Left ventricle myocardium inferior (tissue), 1 donor: ENCODE measurements around the gene ZNF318. TPM values are rescaled to one million over a fixed set of nuclear protein-coding genes. Genes with fewer than 3 reads are reported as not detected.

Experiments used
- DNase-seq: peaks from one replicate; pipeline ENCODE4 v3.0.0-alpha.2; 2020
- H3K27ac ChIP-seq: fragments of 200-600 bp; replicated peaks from 2 replicates; pipeline ENCODE4 v1.8.0; 2021
- H3K27me3 ChIP-seq: fragments of 200-600 bp; 2 replicates; pipeline ENCODE4 v1.8.0; 2021; ENCODE audit warnings: low read depth
- H3K36me3 ChIP-seq: fragments of 200-600 bp; 2 replicates; pipeline ENCODE4 v1.8.0; 2021
- H3K4me1 ChIP-seq: fragments of 200-600 bp; 2 replicates; pipeline ENCODE4 v1.8.0; 2021
- H3K4me3 ChIP-seq: fragments of 200-600 bp; 2 replicates; pipeline ENCODE4 v1.8.0; 2021; ENCODE audit warnings: mild to moderate bottlenecking, moderate library complexity
- H3K9me3 ChIP-seq: fragments of 200-600 bp; replicated peaks from 2 replicates; pipeline ENCODE4 v1.8.0; 2021
- intact Hi-C: fragments of 100-400 bp; cut with micrococcal nuclease; formaldehyde crosslinking; loops from one replicate; pipeline ENCODE4 v1.11.0; 2022
- total RNA-seq: library from RNA; stranded (reverse); fragmentation: NEBNext Ultra II Directional; extraction: Animal tissue kit (Norgen Biotek cat#: 25700); gene quantifications from one replicate; pipeline ENCODE4 v1.2.1, GENCODE V29; 2021
- TF ChIP-seq, protein P1 (sequence below): fragments of 200-600 bp; IDR thresholded peaks from 2 replicates; pipeline ENCODE4 v1.8.0; 2021; ENCODE audit warnings: antibody characterized with exemption, mild to moderate bottlenecking, borderline replicate concordance
- donor health status: DM: no; HTN: yes; CAD: no; lungs with severe emphysema.

The ZNF318 gene
- total RNA-seq, 1 donor from 2014 or later = 12.5 TPM

- Histone ChIP-seq H3K4me1 (peaks cover 25% of the 10 kb centered on the region), H3K9me3 (no peaks in the 10 kb centered on the region), H3K27ac (peak overlapping the region; percentile 77), H3K4me3 (peak overlapping the region; percentile 69), H3K27me3 (no peaks in the 10 kb centered on the region), H3K36me3 (no peaks in the 10 kb centered on the region)
- no peak for DNase-seq
- TF ChIP-seq, protein P1, sequence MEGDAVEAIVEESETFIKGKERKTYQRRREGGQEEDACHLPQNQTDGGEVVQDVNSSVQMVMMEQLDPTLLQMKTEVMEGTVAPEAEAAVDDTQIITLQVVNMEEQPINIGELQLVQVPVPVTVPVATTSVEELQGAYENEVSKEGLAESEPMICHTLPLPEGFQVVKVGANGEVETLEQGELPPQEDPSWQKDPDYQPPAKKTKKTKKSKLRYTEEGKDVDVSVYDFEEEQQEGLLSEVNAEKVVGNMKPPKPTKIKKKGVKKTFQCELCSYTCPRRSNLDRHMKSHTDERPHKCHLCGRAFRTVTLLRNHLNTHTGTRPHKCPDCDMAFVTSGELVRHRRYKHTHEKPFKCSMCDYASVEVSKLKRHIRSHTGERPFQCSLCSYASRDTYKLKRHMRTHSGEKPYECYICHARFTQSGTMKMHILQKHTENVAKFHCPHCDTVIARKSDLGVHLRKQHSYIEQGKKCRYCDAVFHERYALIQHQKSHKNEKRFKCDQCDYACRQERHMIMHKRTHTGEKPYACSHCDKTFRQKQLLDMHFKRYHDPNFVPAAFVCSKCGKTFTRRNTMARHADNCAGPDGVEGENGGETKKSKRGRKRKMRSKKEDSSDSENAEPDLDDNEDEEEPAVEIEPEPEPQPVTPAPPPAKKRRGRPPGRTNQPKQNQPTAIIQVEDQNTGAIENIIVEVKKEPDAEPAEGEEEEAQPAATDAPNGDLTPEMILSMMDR = no peak
- intact Hi-C loops = no loop called here
These were observed 60.4 kb downstream of the ZNF318 start for GRCh38 chr6:43308990-43309477.

- peak; percentile 44 for DNase-seq
- intact Hi-C loops = no loop called here
These were observed 61.1 kb downstream of the ZNF318 start, which contains the start of gene CRIP3 for GRCh38 chr6:43308101-43308989. Gene CRIP3, minus strand, starts transcription at chr6:43308826. Its CDS starts 34 bp downstream, at chr6:43308792.

GRCh38 chr6:43307451-43308100 is 61.9 kb downstream of the ZNF318 start:
- H3K27ac ChIP-seq = peak overlapping the region; percentile 77
- DNase-seq = no peak
- TF ChIP-seq, protein P1 = no peak
- H3K4me3 ChIP-seq = peak overlapping the region; percentile 69
- H3K9me3 ChIP-seq = no peaks in the 10 kb centered on the region
- no peaks in the 10 kb centered on the region for H3K36me3 ChIP-seq
- H3K4me1 ChIP-seq = peaks cover 25% of the 10 kb centered on the region
- H3K27me3 ChIP-seq = no peaks in the 10 kb centered on the region
- intact Hi-C loops = no loop called here

More at GRCh38 chr6:43308101-43308989, 61.1 kb downstream of the ZNF318 start, which contains the start of gene CRIP3:
- TF ChIP-seq, protein P1 = peak; percentile 44
- Histone ChIP-seq H3K27ac (peak within 1 kb of the TSS; percentile 77), H3K27me3 (no peaks in the 10 kb centered on the region), H3K4me1 (peaks cover 25% of the 10 kb centered on the region), H3K36me3 (no peaks in the 10 kb centered on the region), H3K4me3 (peak within 1 kb of the TSS; percentile 69), H3K9me3 (no peaks in the 10 kb centered on the region)

DNA sequence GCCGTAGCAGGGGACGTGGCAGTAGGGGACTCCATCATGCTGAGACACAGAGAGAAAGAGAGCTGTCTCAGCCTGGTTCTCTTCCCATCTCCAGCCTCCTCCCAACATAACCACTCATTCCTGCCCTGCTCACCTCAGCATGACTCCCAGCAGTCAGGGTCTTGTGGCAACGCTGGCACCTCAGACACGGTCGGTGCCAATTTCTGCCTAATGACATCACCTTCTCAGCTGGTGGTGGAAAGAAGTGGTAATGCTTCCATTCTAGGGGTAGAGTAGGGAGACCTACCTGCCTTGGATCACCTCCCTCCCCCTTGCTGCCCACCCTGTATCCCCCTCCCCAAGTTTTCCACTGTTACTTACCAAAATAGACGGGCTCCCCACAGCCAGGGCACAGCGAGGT is 63.4 kb downstream of the ZNF318 start:
- intact Hi-C loops = no loop called here
- Histone ChIP-seq H3K9me3 (no peaks in the 10 kb centered on the region), H3K4me3 (no peak overlapping the region), H3K36me3 (no peaks in the 10 kb centered on the region), H3K27me3 (peaks cover under 1% of the 10 kb centered on the region), H3K4me1 (peaks cover 25% of the 10 kb centered on the region), H3K27ac (peak overlapping the region; percentile 36)
- TF ChIP-seq, protein P1 = no peak
- no peak for DNase-seq

GRCh38 chr6:43304882-43305281 is 64.6 kb downstream of the ZNF318 start:
- TF ChIP-seq, protein P1 = no peak
- intact Hi-C loops = no loop called here
- peaks cover 25% of the 10 kb centered on the region for H3K4me1 ChIP-seq
- no peak for DNase-seq
- H3K9me3 ChIP-seq = no peaks in the 10 kb centered on the region
- no peaks in the 10 kb centered on the region for H3K36me3 ChIP-seq
- peaks cover 10% of the 10 kb centered on the region for H3K27me3 ChIP-seq
- H3K27ac ChIP-seq = no peak overlapping the region
- H3K4me3 ChIP-seq = no peak overlapping the region
